MM.1S (cell line): ENCODE results near the gene HOXC13.

Experiments
- DNase-seq: peaks from one replicate; pipeline ENCODE4 v3.0.0-alpha.2; 2015
- H2AFZ ChIP-seq: fragments of 300-600 bp; sonication (generic); 2 replicates; pipeline ENCODE4 v1.6.0; 2016; ENCODE audit warnings: antibody characterized with exemption, low read length
- H3F3A ChIP-seq: fragments of 300-600 bp; sonication (generic); 2 replicates; pipeline ENCODE4 v1.6.1; 2016; ENCODE audit warnings: mild to moderate bottlenecking, antibody characterized with exemption, low read length, moderate library complexity, mixed read lengths; ENCODE audit not compliant: insufficient read depth
- H3K27ac ChIP-seq: fragments of 300-600 bp; sonication (generic); 2 replicates; pipeline ENCODE4 v1.5.1; 2016; ENCODE audit warnings: mild to moderate bottlenecking, low read length
- H3K27me3 ChIP-seq: fragments of 300-600 bp; sonication (generic); replicated peaks from 2 replicates; pipeline ENCODE4 v1.6.0; 2016; ENCODE audit warnings: low read length; ENCODE audit not compliant: insufficient read depth
- H3K36me3 ChIP-seq: fragments of 300-600 bp; sonication (generic); replicated peaks from 2 replicates; pipeline ENCODE4 v1.6.1; 2016; ENCODE audit warnings: mild to moderate bottlenecking, low read length, mixed read lengths; ENCODE audit not compliant: insufficient read depth
- H3K4me1 ChIP-seq: fragments of 300-600 bp; sonication (generic); 2 replicates; pipeline ENCODE4 v1.6.1; 2016; ENCODE audit warnings: low read length, mixed read lengths
- H3K4me2 ChIP-seq: fragments of 300-600 bp; sonication (generic); 2 replicates; pipeline ENCODE4 v1.6.0; 2016; ENCODE audit warnings: low read depth, low read length
- H3K4me3 ChIP-seq: fragments of 300-600 bp; sonication (generic); 2 replicates; pipeline ENCODE4 v1.5.1; 2016; ENCODE audit warnings: low read length, mixed read lengths
- H3K79me2 ChIP-seq: fragments of 300-600 bp; sonication (generic); 2 replicates; pipeline ENCODE4 v1.6.1; 2016; ENCODE audit warnings: mixed run types, low read length, mixed read lengths
- H3K9ac ChIP-seq: fragments of 300-600 bp; sonication (generic); 2 replicates; pipeline ENCODE4 v1.6.1; 2016; ENCODE audit warnings: low read length, mixed read lengths
- H3K9me2 ChIP-seq: fragments of 300-600 bp; sonication (generic); replicated peaks from 2 replicates; pipeline ENCODE4 v1.6.1; 2016; ENCODE audit warnings: mild to moderate bottlenecking, low read length, mixed read lengths; ENCODE audit not compliant: insufficient read depth
- H3K9me3 ChIP-seq: fragments of 300-600 bp; sonication (generic); replicated peaks from 2 replicates; pipeline ENCODE4 v1.6.1; 2016; ENCODE audit warnings: mild to moderate bottlenecking, low read length, mixed read lengths; ENCODE audit not compliant: insufficient read depth
- H4K20me1 ChIP-seq: fragments of 300-600 bp; sonication (generic); 2 replicates; pipeline ENCODE4 v1.6.1; 2016; ENCODE audit warnings: mild to moderate bottlenecking, low read length, moderate library complexity, mixed read lengths; ENCODE audit not compliant: insufficient read depth
- CTCF ChIP-seq: fragments of 300-600 bp; sonication (generic); IDR thresholded peaks from 2 replicates; pipeline ENCODE4 v1.5.1; 2016; ENCODE audit warnings: antibody characterized with exemption, low read length, mixed read lengths
- EZH2 ChIP-seq: fragments of 300-600 bp; sonication (generic); optimal IDR thresholded peaks from 2 replicates; pipeline ENCODE3; 2017; ENCODE audit warnings: low read depth, mild to moderate bottlenecking, antibody characterized with exemption, low read length, mixed read lengths
- EZH2phosphoT487 ChIP-seq: fragments of 300-600 bp; sonication (generic); IDR thresholded peaks from 2 replicates; pipeline ENCODE4 v1.6.1; 2018; ENCODE audit warnings: antibody characterized with exemption, low read length

HOXC13 gene

GRCh38 chr12:53955036-53955775 lies 16.6 kb downstream of the HOXC13 start:
- Histone ChIP-seq H2AFZ (no peak overlapping the region), H3K27ac (no peak overlapping the region), H3K4me2 (no peak overlapping the region), H3K79me2 (no peaks in the 10 kb centered on the region), H3K27me3 (peaks cover 99% of the 10 kb centered on the region), H3K4me3 (no peak overlapping the region), H3K4me1 (0 out of 2 replicates have a peak, but pooled peaks cover 5% of the 10 kb centered on the region), H4K20me1 (no peaks in the 10 kb centered on the region), H3K9ac (no peak overlapping the region), H3K9me2 (no peaks in the 10 kb centered on the region), H3K36me3 (no peaks in the 10 kb centered on the region), H3K9me3 (no peaks in the 10 kb centered on the region), H3F3A (no peaks in the 10 kb centered on the region)
- no peak for TF ChIP-seq EZH2phosphoT487
- no peak for TF ChIP-seq CTCF
- TF ChIP-seq EZH2 = no peak
- no peak for DNase-seq

- H3K27me3 ChIP-seq = peaks cover 99% of the 10 kb centered on the region
- H2AFZ ChIP-seq = no peak overlapping the region
- no peaks in the 10 kb centered on the region for H4K20me1 ChIP-seq
- H3K79me2 ChIP-seq = no peaks in the 10 kb centered on the region
- no peaks in the 10 kb centered on the region for H3F3A ChIP-seq
- H3K9ac ChIP-seq = no peak overlapping the region
- H3K9me2 ChIP-seq = no peaks in the 10 kb centered on the region
- 0 out of 2 replicates have a peak, but pooled peaks cover 5% of the 10 kb centered on the region for H3K4me1 ChIP-seq
- no peak for TF ChIP-seq CTCF
- peak; percentile 38 for TF ChIP-seq EZH2
- H3K4me3 ChIP-seq = no peak overlapping the region
- H3K9me3 ChIP-seq = no peaks in the 10 kb centered on the region
- H3K36me3 ChIP-seq = no peaks in the 10 kb centered on the region
- no peak overlapping the region for H3K27ac ChIP-seq
- no peak for DNase-seq
- H3K4me2 ChIP-seq = no peak overlapping the region
Measured at GRCh38 chr12:53955776-53956250, 17.2 kb downstream of the HOXC13 start.

GRCh38 chr12:53956251-53956887 lies 17.7 kb downstream of the HOXC13 start:
- no peak for DNase-seq
- Histone ChIP-seq H3K36me3 (no peaks in the 10 kb centered on the region), H4K20me1 (no peaks in the 10 kb centered on the region), H3K27ac (no peak overlapping the region), H2AFZ (no peak overlapping the region), H3K4me2 (no peak overlapping the region), H3K9me2 (no peaks in the 10 kb centered on the region), H3K4me3 (no peak overlapping the region), H3F3A (no peaks in the 10 kb centered on the region), H3K27me3 (peaks cover 99% of the 10 kb centered on the region), H3K79me2 (no peaks in the 10 kb centered on the region), H3K4me1 (0 out of 2 replicates have a peak, but pooled peaks cover 5% of the 10 kb centered on the region), H3K9me3 (no peaks in the 10 kb centered on the region), H3K9ac (no peak overlapping the region)
- TF ChIP-seq EZH2phosphoT487 (no peak), EZH2 (no peak), CTCF (no peak)
